ENCODE results near the gene SDF4.

SDF4 gene

GRCh38 chr1:1226566-1227362 is 5.0 kb downstream of the SDF4 start:
- no peak for DNase-seq

GRCh38 chr1:1225913-1226312 is 5.9 kb downstream of the SDF4 start:
- DNase-seq: no peak

- DNase-seq: no peak
Measured at GRCh38 chr1:1225238-1225845, 6.5 kb downstream of the SDF4 start.

GRCh38 chr1:1223891-1224290 is 7.9 kb downstream of the SDF4 start:
- no peak for DNase-seq

DNA sequence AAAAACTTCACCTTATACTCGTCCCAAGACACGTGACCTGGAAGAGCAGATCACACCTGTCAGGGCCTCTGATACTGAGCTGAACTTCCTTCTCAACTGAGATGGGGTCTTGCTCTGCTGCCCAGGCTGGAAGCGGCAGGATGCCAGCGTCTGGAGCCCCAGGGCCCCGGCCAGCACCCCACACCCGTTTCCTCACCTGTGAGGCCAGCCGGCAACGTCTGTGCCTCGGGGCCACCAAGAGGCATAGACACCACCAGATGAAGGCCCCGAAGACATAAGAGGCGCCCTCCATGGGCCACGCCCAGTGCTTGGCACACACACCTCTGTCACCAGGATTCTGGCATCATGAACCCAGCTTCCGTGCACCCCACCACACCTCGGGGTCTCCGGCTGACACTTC is 8.5 kb downstream of the SDF4 start:
- no peak for DNase-seq

DNA sequence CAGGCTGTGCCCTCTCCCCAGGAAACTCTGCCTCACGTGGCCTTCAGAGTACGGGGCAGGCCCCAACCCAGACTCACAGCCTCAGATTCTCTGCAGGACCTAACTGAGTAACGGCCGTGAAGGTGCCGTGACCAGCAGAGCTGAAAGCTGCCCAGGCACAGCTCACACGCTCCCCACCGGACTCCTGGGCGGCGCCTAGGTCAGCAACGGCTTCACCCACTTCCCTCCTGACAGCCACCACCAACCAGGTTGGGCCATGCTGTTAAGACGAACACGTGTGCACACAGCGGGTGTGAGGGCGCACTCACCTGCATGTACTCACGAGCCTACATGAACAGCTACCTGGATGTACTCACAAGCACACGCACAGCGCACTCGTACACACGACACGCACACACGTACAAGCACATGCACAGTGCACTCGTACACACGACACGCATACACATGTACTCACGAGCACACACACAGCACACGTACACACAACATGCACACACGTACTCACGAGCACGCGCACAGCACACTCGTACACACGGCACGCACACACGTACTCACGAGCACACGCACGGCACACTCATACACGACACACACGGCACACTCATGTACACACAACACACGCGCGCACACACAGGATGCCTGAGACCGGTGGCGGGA is 9.1 kb downstream of the SDF4 start:
- DNase-seq: no peak

DNA sequence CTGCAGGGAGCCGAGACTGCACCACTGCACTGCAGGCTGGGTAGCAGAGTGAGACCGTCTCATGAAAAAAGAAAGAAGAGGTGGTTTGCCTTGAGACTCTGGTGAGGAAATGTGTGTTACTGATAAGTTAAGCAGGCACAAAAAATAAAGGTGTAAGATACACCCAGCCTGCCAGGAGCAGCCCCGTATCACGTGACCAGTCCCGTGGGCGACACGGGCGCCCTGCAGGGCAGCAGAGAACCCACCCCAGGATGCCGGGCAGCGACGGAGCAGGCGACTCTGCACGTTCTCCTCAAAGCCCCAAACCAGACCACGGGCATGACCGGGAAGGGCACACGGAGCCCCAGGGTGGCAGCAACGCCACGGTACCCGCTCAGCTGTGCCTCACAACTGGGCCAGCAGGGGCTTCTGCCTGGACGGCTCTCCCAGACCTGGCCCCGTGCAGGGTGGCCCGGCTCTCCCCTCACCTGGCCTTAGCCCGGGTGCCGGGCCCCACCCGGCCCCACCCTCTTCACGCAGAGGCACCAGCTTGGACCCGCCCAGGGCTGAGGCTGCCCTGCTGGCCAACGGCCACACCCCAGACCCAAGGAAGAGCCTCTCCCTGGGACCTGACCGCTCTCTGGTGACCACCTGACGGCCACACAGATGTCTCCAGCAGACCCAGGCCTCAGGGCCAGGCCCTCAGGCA is 9.8 kb downstream of the SDF4 start:
- DNase-seq: no peak

DNA sequence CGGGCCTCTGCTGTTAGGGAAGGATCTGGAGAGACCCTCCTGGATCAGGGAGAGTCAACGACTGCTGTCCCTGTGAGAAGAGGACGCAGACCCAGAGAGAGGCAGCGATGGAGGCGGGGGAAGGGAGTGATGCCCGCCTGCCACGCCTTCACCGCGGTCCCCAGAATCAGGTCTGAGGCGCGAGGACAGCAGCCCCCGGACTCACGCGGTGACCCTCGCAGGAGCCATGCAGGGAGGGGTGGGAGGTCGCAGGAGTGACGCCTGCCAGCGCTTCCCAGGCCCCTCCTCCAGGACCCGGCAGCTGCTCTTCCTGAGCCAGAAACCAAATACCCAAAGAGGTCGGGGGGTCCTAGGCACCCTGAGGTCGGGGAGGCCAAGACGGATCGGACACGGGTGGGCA is 11.6 kb downstream of the SDF4 start:
- no peak for DNase-seq

DNA sequence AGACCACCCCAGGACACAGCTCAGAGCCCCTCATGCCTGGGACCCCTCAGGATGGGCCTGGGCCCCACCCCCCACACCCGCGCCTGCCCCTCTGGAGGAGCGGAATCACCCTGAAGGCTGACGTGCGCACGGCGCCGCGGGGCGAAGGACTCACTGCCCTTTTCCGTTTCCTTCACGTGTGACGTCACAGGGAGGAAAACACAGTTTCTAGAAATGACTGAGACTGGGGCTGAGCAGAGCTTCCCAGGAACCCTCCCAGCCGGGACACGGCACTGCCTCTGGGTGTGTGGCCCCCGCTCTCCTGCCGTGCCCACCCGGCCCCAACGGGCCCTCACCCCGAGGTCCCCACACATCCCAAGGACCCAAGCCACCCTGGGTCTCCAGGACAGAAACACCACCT is 12.5 kb downstream of the SDF4 start:
- DNase-seq: no peak

DNA sequence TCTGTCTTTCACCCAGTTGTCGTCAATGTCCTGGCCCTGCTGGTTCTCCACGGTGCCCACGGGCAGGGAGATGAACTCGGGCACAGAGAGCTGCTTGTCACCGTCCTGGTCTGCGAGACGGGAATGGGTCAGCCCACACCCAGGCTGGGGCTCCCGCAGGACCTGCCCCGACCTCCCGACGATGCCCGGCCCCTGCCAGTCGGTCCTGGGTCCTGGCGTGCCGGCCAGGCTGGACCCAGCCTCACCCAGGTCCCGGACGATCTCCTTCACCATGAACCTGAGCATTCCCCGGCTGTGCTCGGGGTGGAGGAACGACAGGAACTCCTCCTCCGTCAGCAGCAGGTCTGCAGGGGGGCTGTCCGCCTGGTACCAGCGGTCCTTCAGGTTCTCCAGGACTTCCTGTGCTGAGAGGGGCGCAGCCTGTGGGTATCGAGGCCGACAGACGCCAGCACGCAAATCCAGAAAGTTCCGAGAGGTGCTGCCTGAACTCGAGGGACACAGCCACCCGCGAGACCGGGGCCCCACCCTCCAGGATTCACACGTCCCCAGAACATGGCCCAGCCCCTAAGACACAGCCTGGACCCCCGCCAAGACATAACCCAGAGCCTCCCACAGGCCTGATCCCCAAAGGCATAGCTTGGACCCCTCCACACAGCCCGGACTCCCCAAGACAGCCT is 13.1 kb downstream of the SDF4 start:
- no peak for DNase-seq

GRCh38 chr1:1217621-1218523 is 13.9 kb downstream of the SDF4 start:
- no peak for DNase-seq

DNA sequence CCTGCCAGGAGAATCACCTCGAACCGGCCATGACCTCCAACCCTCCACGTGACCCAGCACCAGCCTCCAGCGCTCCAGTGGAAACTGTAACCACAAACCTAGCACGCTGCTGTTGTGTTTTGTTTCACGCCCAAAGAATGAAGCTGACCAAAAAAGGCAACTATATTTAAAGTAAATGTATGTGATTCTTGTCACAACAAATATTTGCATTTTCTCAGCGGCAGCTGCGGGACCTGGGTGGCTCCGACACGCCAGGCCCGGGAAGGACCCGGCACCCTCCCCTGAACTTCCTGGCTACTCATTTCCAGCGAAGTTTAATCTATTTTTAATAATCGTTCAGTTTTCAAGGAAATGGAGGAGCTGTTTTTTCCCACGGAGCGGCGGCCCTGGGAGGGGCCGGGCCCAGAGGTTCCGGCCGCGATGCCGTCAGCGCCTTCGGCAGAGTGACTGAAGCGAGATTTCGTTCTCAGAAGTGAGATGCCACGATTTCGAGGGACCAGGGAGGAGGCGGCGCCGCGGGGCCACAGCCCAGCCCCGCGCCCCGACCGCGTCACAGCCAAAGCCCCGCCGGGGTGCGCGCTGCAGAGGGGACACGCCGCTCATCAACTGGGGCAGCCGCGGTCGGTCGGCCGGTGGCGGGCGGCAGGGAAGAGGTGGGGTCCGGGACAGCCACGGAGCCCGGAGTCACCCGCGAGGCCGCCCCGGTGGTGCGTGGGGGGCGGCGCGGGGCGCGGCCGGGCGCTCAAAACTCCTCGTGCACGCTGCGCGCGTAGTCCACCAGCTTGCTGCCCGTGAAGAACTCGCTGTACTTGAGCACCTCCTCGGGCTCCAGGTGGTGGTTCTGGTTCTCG is 14.8 kb downstream of the SDF4 start:
- no peak for DNase-seq

- no peak for DNase-seq
Measured at GRCh38 chr1:1215881-1216605, 15.8 kb downstream of the SDF4 start.

GRCh38 chr1:1215080-1215676 is 16.6 kb downstream of the SDF4 start:
- DNase-seq: no peak

DNA sequence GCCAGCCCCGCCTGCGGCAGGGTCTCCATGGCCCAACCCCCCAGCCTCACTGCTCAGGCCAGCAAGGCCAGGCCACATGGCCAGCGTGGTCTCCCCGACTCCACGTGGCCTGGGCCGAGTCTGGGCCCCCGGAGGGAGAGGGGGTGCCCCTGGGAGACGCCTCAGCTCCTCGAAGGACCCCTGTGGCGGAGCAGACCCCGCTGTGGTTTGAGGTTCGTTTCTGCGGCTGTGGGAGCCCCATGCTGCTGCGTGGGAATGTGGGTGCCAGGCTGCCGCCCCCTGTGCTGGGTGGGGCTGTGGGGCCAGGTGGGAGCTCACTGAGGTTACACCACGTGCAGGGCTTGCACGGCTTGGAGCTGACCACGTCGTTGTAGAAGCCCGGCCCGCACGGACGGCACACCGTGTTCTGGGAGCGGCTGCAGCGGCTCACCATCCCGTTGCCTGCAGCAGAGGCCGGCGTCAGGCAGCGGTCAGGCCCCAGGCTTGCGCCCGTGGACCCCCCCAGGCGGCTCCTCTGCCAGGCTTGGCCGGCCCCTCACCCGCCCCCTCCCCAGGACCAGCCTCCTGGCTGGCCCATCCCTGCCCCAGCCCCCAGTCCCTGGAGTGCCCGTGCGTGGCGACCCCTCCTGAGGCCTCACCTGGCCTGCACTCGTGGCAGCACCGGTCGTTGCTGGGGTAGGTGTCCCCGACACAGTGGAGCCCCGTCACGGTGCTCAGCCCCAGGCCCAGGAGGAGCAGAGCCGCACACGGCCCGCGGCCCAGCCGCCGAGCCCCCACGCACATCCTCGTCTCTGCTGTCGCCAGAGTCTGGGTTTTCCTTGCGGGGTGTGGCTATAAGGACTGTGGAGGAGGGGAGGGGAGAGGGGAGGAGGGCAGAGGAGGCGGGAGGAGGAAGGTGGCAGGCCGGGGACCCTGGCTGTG is 18.2 kb downstream of the SDF4 start, which contains the start of gene TNFRSF4:
TNFRSF4 (minus strand) TSS at position 809 of the 921 bp plus-strand sequence; CDS start at position 783, 26 bp downstream.
- DNase-seq: no peak

GRCh38 chr1:1212780-1213344 is 18.9 kb downstream of the SDF4 start:
- no peak for DNase-seq

DNA sequence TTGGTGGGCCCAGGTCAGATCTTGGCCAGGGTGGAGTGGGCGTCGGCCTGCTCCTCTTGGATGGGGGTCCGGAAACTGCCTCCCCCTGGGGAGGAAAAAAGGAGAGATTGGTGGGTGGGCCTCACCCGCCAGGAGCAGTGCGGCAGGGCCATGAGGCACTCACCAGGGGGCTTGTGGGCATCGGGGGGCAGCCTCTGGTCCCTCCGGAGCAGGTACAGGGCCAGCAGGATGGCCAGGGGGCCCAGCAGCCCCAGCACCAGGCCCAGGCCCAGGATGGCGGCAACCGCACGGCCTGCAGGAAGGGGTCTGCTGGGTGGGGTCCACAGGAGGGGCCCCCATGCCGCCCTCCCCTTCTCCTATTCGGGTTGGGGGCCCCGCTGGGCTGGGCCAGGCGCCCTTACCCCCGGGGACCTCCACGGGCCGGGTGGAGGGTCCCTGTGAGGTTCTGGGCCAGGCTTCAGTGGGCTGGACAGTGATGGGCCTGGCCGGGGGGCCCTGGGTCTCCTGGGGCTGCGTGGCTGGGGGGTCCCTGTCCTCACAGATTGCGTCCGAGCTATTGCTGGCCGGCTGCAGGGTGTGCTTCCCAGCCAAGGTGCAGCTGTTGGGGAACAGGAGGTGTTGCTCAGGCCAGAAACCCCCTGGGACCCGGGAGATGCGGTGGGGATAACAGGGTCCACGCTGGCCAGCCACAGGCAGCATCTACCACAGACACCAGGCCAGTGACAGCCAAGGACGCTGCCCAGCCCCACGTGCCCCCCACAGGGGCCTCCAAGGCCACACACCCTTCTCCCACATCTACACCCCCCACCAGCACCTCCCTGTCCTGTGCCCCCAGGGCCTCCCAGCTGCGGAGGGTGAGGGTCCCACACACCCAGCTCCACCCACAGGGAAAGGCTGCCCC is 20.0 kb downstream of the SDF4 start:
- DNase-seq: no peak

Measured in NCI-H82 (cell line).